ENCODE data around the gene ASGR2.

Gene ASGR2

DNA sequence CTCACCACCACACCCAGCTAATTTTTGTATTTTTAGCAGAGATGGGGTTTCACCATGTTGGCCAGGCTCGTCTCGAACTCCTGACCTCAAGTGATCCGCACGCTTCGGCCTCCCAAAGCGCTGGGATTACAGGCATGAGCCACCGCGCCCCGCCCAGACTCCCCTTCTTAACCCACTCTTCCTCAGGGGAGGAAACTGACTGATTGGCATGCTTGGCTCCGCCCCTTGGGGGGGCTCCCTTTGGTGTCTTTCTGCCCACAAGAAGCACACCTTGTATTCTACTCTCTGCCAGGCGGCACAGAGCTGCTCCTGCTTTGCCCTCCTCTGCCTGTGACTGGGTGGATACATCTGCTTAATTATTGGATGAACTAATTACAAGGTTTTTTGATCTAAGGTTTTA is 4.7 kb upstream of the ASGR2 start:
- no peak for DNase-seq (ENCODE audit: low read depth in 1 of 2, low spot score in 1 of 2)
- in situ Hi-C loops (cut with HindIII; ENCODE audit: low pct_unique_long_range_greater_than_20kb, low sequenced_read_pairs) = no loop called here

DNA sequence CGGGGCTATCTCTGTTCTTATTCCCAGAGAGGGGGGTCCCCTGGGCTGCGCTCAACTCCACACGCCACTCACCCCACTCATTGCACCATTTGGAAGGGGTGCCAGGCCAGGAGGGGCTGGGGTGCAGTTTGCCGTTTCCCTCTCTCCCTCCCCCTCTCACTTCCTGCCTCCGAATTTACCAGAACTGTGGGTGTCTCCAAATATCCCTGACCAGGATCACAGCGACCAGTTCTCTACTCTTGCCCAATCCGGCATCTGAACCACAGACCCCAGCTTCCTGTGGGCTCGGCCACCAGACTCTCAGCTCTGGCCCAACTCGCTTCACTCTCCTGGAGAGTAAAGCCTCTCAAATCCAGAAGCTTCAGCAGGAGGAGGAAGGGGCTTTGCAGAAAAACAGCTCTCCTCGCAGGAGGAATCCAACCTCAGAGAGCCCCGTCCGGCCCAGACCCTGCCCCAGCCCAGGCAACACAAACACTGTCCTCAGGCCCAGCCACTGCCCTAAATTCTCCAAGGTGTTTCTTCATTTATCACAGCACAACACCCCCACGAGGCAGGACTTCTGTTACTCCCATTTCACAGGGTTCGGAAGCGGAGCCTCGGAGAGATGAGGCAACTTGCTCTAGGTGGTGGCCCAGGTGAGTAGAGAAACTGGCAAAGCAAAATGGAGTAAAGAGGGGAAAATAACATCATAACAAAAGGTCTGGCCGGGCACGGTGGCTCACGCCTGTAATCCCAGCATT is 423 bp upstream of the ASGR2 start:
- no peak for TF ChIP-seq JUND (IDR thresholded peaks at IDR 0.05; ENCODE audit: low read depth)
- in situ Hi-C loops (cut with HindIII; ENCODE audit: low pct_unique_long_range_greater_than_20kb, low sequenced_read_pairs) = no loop called here
- DNase-seq (ENCODE audit: low read depth in 1 of 2, low spot score in 1 of 2) = no peak

More for the DNA sequence above, 4.7 kb upstream of the ASGR2 start:
- TF ChIP-seq JUND (IDR thresholded peaks at IDR 0.05; ENCODE audit: low read depth) = no peak

DNA sequence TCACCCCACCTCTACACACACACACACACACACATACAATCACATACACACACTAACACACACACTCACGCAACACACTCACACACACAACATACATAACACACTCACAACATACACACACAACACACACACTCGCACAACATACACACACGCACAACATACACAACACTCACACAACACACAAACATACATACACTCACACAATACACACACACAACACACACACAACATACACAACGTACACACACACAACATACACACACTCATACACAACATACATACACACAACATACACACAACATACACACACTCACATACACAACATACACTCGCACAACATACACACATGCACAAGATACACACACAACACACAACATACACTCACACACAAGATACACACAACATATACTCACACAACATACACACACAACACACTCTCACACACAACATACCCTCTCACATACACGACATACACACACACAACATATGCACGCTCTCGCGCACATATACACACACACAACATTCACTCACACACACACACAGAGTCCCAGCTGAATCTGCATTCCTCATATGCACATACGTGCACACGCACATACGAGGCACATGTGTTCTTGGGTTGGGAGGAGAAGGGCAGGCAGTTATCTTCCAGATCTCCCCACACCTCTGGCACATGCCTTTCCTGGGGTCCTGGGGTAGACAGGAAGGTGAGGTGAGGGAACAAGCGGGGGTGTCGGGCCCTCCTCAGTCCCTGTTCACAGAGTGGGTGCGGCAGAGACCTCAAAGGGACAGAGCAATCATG is 1.1 kb downstream of the ASGR2 start:
- no peak for DNase-seq (ENCODE audit: low read depth in 1 of 2, low spot score in 1 of 2)
- in situ Hi-C loops (cut with HindIII; ENCODE audit: low pct_unique_long_range_greater_than_20kb, low sequenced_read_pairs) = no loop called here
- TF ChIP-seq JUND (IDR thresholded peaks at IDR 0.05; ENCODE audit: low read depth) = no peak

- in situ Hi-C loops (cut with HindIII; ENCODE audit: low pct_unique_long_range_greater_than_20kb, low sequenced_read_pairs) = no loop called here
- no peak for DNase-seq (ENCODE audit: low read depth in 1 of 2, low spot score in 1 of 2)
- TF ChIP-seq JUND (IDR thresholded peaks at IDR 0.05; ENCODE audit: low read depth) = no peak
Observed at GRCh38 chr17:7112510-7113108, 2.0 kb downstream of the ASGR2 start.

DNA sequence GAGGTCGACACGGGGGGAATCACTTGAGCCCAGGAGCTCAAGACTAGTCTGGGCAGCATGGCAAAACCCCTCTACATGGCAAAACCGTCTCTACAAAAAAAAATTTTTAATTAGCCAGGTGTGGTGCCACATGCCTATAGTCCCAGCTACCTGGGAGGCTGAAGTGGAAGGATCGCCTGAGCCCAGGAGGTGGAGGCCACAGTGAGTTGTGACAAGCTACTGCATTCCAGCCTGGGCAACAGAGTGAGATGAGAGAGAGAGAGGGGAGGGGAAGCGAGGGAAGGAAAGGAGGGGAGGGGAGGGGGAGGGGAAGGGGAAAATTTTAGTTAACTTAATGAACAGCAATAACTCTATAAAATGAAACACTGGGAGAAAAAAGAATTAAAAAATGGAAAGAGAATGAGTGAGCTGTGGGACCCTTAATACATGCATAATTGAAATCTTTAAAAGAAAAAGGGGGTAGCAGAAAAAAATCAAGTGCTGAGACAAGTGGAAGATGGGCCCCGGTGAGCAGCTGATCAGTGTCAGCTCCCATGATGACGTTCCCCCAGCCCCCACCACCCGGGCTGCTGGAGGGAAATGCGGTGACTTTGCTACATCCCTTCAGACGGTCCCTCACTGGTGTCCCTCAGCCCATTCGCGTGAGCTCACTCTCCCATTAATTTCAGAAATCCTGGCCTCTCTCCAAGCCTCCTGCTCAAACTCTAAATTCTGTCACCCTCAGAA is 2.7 kb downstream of the ASGR2 start:
- no peak for TF ChIP-seq JUND (IDR thresholded peaks at IDR 0.05; ENCODE audit: low read depth)
- no peak for DNase-seq (ENCODE audit: low read depth in 1 of 2, low spot score in 1 of 2)
- in situ Hi-C loops (cut with HindIII; ENCODE audit: low pct_unique_long_range_greater_than_20kb, low sequenced_read_pairs) = no loop called here

DNA sequence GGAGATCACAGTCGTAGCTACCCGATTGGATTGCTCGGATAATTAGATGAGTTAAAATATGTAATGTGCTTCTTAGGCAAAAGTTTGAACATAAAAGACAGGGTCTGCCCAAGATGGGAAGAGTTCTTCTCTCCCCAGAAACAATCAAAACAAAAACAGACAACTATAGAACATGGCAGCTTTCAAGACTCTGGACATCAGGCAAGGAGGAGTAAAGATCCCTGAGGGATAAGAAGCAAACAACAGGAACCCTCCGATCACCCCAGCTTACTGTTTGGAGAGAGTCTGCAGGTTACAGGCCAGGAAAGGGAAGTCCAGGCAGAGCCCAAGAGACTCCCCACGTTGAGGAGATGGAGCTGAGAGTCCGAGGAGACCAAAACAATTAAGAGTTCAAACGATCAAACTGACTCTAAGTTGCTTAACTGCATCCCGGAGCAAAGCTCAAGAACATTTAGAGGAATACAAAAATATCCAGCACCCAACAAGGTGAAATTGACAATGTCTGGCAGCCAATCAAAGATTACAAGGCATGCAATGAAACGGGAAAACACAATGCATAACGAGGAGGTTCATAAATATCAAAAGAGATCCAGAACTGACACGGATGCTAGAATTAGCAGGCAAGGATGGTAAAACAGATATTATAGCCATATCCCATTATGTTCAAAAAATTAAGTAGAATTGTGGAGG is 3.9 kb downstream of the ASGR2 start:
- in situ Hi-C loops (cut with HindIII; ENCODE audit: low pct_unique_long_range_greater_than_20kb, low sequenced_read_pairs) = no loop called here
- no peak for TF ChIP-seq JUND (IDR thresholded peaks at IDR 0.05; ENCODE audit: low read depth)
- DNase-seq (ENCODE audit: low read depth in 1 of 2, low spot score in 1 of 2) = no peak

DNA sequence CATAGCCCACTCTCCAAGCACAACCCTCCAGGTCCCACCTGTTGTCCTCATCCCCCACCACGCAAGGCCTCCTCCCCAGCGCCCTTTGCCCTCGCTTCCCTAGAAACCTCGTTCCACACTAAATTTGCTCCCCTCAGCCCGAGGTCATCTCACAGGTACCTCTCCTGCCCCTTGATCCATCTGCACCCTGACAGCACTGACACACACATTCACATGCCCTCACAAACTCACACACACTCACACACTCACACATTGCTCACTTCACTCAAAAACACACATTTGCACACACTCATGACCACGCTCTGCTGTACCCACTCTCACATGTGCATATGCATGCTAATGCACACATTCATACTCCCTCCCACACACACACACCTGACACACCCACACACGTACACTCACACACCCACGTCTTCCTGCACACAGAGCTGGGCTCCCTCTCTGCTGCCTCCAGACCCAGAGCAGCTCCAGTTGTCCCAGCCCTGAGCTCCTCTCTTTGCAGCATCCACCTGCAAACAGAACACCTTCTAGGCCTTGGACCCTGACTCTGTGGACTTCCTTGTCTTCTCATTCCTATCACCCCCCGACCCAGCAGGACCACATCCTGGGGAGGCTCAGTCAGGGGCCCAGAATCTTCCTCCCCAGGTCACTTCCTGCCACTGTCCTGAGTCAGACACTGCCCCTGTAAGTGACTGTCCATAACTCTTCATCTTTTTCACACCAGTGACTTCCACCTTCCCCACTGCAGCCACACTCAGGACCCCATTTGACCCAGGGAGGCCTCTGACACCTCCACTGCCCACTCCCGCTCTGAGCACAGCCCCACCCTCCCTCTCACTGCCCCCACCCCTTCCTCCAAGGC is 4.9 kb downstream of the ASGR2 start:
- in situ Hi-C loops (cut with HindIII; ENCODE audit: low pct_unique_long_range_greater_than_20kb, low sequenced_read_pairs) = no loop called here

GRCh38 chr17:7108981-7109380 is 5.6 kb downstream of the ASGR2 start:
- in situ Hi-C loops (cut with HindIII; ENCODE audit: low pct_unique_long_range_greater_than_20kb, low sequenced_read_pairs) = no loop called here
- DNase-seq (ENCODE audit: low read depth in 1 of 2, low spot score in 1 of 2) = no peak
- no peak for TF ChIP-seq JUND (IDR thresholded peaks at IDR 0.05; ENCODE audit: low read depth)

More for the DNA sequence above, 4.9 kb downstream of the ASGR2 start:
- no peak for DNase-seq (ENCODE audit: low read depth in 1 of 2, low spot score in 1 of 2)
- TF ChIP-seq JUND (IDR thresholded peaks at IDR 0.05; ENCODE audit: low read depth) = no peak

DNA sequence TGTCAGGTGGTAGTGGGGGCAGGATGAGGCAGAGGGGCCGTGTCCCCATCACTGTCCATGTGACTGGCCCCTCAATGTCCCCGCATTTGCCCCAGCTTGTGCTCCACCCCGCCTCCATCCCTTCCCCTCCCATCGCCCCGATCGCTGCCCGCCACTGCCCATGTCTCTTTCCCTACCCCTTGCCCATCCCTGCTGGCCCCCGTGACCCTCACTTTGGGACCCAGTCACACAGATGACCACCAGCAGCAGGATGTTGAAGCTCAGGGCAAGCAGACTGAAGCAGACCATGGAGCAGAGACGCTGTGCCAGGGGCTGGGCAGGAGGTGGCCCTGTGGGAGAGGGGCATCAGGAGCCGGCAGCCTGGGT is 6.1 kb downstream of the ASGR2 start:
- in situ Hi-C loops (cut with HindIII; ENCODE audit: low pct_unique_long_range_greater_than_20kb, low sequenced_read_pairs) = no loop called here
- TF ChIP-seq JUND (IDR thresholded peaks at IDR 0.05; ENCODE audit: low read depth) = no peak
- DNase-seq (ENCODE audit: low read depth in 1 of 2, low spot score in 1 of 2) = no peak

DNA sequence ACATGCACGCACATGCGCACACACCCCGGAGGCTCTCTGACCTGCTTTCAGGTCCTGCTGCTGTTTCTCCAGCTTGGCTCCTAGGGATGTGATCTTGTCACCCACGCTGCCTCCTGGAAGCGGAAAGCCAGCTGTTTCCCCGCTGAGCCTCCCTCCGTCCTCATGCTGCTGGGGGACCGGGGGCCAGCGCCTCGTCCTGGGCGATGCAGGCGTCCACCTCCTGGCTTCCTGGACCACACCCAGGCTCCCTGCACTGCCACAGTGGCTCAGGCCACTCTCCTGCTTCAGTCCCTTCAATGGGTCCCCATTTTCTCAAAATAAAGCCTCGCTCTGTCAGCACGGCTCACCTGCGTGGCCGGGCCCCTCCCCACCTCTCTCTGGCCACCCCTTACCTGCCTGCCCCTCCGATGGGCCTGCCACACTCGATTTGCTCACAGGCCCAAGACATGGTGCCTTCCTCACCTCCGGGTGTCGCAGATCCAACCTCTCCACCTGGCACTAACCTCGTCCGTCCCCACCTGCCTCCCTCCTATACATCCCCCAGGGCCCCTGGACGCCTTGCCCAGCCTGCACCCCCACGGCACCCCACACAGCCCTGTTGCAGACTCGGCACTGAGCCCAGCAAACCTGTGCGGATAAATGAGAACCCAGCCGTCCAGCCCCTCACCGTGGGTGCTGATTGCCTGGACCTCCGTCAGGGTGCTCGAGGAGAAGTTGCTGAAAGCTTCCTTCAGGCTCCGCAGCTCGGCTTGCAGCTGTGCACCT is 6.6 kb downstream of the ASGR2 start:
- DNase-seq (ENCODE audit: low read depth in 1 of 2, low spot score in 1 of 2) = no peak
- no peak for TF ChIP-seq JUND (IDR thresholded peaks at IDR 0.05; ENCODE audit: low read depth)
- in situ Hi-C loops (cut with HindIII; ENCODE audit: low pct_unique_long_range_greater_than_20kb, low sequenced_read_pairs) = no loop called here
